ENCODE data around the gene RAPGEF4. TPM values are rescaled to one million over a fixed set of nuclear protein-coding genes. Genes with fewer than 3 reads are reported as not detected.

RAPGEF4 gene
- 10 to 100 TPM; 16.1 to 26.2 (median 21.3) TPM for total RNA-seq

DNA sequence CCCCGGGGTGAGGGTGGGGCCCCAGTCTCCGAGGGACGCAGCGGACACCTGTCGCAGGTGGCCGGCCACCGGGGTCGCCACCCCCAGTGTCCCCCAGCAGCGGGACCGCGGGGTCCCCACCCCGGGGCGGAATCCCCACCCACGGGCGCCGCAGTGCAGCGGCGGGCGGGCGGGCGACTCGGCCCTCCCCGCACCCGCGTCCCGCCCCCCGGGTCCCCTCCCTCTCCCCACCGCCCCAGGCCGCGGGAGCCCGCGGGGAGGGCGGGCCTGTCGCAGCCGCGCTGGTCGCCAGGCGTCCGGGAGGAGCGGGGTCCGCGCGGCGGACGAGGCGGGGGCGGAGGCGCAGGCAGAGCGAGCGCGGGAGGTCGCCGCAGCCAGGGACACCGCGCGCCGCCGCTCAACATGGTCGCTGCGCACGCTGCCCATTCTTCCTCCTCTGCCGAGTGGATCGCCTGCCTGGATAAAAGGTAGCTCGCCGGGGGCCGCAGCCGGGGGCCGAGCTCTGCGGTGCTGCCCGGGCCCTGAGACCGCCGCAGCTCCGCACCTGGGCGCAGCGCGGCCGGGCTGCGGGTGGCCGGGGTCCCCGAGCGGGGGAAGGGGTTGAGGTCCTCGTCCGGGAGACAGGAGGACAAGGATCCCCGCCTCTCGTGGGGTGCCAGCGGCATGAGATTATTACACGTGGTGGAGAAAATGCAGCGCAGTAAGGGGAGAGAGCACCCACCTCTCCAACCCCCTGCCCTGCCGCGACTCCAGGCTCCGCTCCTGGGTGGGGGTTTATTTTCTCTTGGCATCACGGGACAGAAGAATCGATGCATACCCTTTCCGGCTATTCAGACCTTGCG lies at the start of gene RAPGEF4:
RAPGEF4 (plus strand) TSS at position 264 of the 842 bp plus-strand sequence; CDS start at position 403, 139 bp downstream.
- Histone ChIP-seq H3K36me3 (no peaks in the 10 kb centered on the region), H3K27me3 (peaks cover 0 to 3% of the 10 kb centered on the region in 2 donors), H3K4me1 (peaks cover 0 to 10% of the 10 kb centered on the region in 2 donors), H3K27ac (no peak within 1 kb of the TSS), H3K4me3 (peak within 1 kb of the TSS in 1 of 2 donors; percentile 28), H3K9me3 (no peaks in the 10 kb centered on the region)
- no peak for TF ChIP-seq POLR2A (IDR thresholded peaks at IDR 0.05)
- TF ChIP-seq, protein P1, sequence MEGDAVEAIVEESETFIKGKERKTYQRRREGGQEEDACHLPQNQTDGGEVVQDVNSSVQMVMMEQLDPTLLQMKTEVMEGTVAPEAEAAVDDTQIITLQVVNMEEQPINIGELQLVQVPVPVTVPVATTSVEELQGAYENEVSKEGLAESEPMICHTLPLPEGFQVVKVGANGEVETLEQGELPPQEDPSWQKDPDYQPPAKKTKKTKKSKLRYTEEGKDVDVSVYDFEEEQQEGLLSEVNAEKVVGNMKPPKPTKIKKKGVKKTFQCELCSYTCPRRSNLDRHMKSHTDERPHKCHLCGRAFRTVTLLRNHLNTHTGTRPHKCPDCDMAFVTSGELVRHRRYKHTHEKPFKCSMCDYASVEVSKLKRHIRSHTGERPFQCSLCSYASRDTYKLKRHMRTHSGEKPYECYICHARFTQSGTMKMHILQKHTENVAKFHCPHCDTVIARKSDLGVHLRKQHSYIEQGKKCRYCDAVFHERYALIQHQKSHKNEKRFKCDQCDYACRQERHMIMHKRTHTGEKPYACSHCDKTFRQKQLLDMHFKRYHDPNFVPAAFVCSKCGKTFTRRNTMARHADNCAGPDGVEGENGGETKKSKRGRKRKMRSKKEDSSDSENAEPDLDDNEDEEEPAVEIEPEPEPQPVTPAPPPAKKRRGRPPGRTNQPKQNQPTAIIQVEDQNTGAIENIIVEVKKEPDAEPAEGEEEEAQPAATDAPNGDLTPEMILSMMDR (IDR thresholded peaks at IDR 0.05), result no peak
- intact Hi-C loops (cut with DNase I; ENCODE audit: low total_unique reads), result no loop called here
- DNase-seq, result no peak

DNA sequence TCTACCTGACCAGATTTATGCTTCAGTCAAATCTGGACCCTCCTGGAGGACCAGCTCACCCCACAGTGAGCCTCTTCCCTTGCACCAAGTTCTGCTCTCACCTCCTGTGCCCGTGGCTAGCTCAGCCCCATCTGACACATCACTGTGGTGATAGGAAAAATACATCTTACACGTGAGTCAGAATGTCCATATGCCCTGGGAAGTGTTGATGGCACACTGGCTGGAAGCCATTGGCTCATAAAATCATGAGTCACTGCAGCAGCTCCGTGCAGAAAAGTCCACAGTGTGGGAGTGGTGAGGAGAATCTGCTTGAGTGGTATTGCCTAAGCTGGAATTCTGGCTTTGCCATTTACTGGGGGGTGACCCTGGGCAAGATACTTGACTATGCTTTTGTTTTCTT lies 42.6 kb upstream of the RAPGEF4 start:
- TF ChIP-seq, protein P1 (IDR thresholded peaks at IDR 0.05), result no peak
- no peak for TF ChIP-seq POLR2A (IDR thresholded peaks at IDR 0.05)
- intact Hi-C loops (cut with DNase I; ENCODE audit: low total_unique reads), result no loop called here
- Histone ChIP-seq H3K4me1 (no peaks in the 10 kb centered on the region), H3K4me3 (no peak overlapping the region), H3K27ac (peak overlapping the region in 1 of 2 donors; percentile 37), H3K9me3 (no peaks in the 10 kb centered on the region), H3K36me3 (no peaks in the 10 kb centered on the region), H3K27me3 (no peaks in the 10 kb centered on the region)
- DNase-seq, result peak; percentile 79 to 89

DNA sequence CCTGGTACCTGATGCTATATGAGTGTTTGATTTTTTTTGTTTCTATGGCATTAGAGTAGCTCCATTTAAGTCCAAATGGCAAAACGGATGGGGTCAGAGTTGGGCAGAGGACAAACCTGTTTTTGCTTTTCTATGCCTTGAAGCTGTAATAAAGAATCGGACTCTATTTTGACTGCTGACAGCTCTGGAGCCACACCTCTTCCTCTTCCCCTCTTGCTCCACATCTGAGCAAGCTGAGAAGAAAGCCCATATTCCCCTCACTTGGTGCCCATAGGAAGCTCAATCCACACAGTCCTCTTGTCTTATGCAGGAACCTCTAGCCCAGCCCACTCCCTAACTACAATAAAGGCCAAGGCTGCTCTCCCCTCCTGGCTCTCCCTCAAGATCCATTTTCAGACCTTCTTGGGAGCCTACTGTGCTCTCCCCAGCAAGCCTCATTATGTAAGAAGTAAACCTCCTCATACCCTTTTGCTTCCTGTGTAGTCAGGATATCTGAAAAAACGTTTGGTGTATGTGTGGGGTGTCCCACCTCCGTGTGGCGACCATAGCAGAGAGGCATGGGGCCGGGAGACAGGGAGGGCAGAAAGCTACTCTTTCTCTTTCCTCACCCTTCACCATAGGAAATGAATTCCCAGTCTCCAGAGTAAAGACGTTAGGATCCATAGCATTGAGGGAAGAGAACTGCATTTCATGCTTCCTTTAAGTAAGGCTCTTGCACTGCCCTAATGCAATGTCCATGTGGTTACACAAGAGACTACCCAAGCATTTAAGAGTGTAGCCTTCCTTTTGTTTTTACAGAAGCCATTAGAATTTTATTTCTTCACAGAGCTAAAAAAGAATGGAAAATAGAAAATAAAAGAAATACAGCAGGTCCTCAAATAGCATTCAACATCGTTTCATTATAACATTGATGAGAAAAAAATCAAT lies 41.9 kb upstream of the RAPGEF4 start:
- no peak for TF ChIP-seq POLR2A (IDR thresholded peaks at IDR 0.05)
- TF ChIP-seq, protein P1 (IDR thresholded peaks at IDR 0.05), result no peak
- H3K9me3 ChIP-seq, result no peaks in the 10 kb centered on the region
- no peaks in the 10 kb centered on the region for H3K27me3 ChIP-seq
- no peak overlapping the region for H3K4me3 ChIP-seq
- DNase-seq, result no peak
- intact Hi-C loops (cut with DNase I; ENCODE audit: low total_unique reads), result no loop called here
- no peaks in the 10 kb centered on the region for H3K36me3 ChIP-seq
- no peaks in the 10 kb centered on the region for H3K4me1 ChIP-seq
- H3K27ac ChIP-seq, result peak overlapping the region in 1 of 2 donors; percentile 37

DNA sequence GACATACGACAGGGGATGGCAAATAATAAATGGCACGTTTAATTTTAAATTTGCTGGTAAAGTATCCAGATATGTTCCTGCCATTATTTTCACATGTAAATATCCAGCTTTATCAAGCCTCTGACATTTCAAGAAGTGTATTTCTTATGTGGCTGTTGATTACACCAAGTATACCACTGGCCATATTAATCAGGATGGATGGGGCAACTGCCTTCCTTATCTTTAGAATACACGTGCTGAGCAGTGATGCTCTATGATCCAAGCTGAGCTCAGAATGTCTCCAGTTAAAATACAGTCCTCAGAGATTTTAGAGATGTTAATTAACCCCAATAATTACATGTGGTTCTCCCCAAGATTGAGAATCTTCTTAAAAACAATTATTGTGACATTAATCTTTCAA lies 38.3 kb upstream of the RAPGEF4 start:
- no peak for DNase-seq
- H3K4me1 ChIP-seq, result peaks cover 0 to 6% of the 10 kb centered on the region in 2 donors
- no peaks in the 10 kb centered on the region for H3K27me3 ChIP-seq
- H3K27ac ChIP-seq, result no peak overlapping the region
- H3K4me3 ChIP-seq, result no peak overlapping the region
- intact Hi-C loops (cut with DNase I; ENCODE audit: low total_unique reads), result no loop called here
- no peaks in the 10 kb centered on the region for H3K36me3 ChIP-seq
- H3K9me3 ChIP-seq, result no peaks in the 10 kb centered on the region
- TF ChIP-seq, protein P1 (IDR thresholded peaks at IDR 0.05), result no peak
- no peak for TF ChIP-seq POLR2A (IDR thresholded peaks at IDR 0.05)
